GM19023 (cell line): ENCODE results near the gene BUD23.
A peak's percentile ranks its signal among the peaks of the same experiment; 100 is the strongest.
"Not testable (repeated sequence)": the region's sequence is repeated elsewhere in the genome, so short reads cannot be mapped to it uniquely, and the experiment has no call there.

Experiments used
- ATAC-seq: cut with Tn5 transposase; IDR thresholded peaks from one replicate; pipeline ENCODE4 v1.9.1; 2021; ENCODE audit warnings: mild to moderate bottlenecking, moderate library complexity; ENCODE audit not compliant: unreplicated experiment

The BUD23 gene

DNA sequence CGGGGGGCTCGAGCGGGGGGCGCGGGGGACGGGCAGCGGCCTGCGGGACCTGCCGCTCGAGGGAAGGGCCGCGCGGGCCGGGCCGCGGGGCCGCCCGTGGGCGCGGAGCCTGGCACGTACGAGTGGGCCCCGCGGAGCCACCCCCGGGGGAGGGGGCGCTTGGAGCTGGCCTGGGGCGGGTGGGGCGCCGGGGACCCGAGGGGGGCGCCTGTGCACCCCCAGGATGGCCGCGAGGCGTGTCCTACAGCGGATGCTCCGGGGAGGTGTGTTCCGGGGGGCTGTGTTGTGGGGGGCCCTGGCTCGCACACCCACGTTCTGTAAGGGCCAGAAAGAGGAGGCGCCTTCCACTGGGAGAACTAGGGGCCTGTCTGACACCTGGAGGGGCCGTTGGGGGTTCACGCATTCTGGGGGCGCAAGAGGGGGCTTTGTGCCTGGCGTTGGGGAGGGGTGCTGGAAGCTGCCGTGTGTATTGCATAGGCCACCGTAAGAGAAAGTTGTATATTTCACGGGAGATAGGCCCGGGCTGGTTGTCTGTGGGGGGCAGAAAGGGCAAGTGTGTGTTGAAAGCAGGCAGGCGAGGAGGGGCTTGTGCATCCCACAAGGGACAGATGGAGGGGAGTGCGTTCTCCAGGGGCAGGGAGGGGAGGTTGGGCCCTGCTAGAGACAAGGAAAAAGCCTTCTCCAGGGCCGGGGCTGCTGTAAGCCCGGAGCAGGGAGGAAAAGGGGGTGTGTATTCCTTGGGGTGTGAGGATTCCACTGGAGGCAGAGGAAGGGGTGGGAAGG, 15.1 kb upstream of the BUD23 start:
- peak; percentile 11 for ATAC-seq

DNA sequence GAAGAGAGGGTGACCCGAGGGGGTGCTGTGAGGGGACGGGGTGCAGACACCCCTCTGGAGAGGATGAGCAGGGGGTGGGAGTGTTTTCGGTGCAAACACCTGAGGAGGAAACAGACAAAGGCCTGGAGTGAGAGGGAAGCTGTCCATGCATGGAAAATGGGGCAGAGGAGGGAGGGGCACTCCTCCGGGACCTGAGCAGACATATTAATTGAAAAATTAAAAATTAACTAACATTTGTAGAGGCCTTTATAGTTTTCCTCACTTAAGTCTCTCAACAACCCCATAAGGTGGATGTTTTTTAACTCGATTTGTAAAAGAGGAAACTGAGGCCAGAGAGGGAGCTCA, 14.5 kb upstream of the BUD23 start:
- no peak for ATAC-seq

DNA sequence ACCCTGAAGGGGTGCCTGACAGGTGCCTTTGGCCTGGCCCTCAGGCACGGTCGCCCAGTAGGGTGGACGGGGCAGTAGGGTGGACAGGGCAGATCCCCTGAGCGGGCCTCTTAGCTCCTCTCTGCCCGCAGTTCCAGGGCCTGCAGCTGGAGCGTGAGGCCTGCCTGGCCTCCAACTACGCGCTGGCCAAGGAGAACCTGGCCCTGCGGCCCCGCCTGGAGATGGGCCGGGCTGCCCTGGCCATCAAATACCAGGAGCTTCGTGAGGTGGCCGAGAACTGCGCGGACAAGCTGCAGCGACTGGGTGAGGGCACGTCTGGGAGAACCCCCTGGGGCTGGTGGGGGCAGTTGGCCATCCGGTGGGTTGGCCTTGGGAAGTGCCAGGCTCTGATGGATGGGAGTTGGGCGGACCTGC, 14.1 kb upstream of the BUD23 start:
- no peak for ATAC-seq

DNA sequence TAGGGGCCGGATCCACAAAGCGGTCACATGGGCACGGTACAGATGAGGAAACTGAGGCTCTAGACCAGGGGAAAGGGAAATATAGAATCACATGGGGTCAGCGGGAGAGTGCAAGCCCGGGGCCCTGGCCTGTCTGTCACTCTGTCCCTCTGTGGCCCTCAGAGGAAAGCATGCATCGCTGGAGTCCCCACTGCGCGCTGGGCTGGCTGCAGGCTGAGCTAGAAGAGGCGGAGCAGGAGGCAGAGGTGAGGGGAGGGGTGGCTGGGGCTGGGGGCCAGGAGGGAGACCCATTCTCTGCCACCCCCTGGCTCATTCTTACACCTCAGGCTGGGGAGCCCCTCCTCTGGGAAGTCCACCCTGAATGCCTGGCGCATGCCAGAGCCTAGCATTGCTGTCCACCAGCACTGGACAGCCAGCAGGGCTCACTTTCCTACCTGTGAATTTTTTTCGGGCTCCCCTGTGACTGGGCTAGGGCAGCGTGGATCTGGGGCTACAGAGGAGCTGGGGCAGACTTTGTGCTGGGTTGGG, 13.5 kb upstream of the BUD23 start:
- no peak for ATAC-seq

DNA sequence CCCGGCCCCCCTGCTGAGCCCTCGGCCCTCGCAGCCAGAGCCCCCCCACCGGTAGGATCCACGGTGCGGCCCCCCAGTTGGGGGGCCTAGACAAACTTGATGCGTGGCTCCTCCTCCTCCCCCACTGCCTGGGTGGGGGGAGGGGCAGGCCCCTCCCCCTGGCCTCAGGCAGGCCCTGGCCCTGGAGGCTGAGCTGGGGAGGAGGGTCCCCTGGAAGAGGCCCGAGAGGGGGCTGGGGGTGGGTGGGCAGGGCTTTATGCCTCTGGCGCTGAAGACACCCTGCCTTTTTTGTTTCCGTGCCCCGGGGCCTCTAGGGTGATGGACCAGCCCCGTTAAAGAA, 12.1 kb upstream of the BUD23 start:
- ATAC-seq, result no peak

DNA sequence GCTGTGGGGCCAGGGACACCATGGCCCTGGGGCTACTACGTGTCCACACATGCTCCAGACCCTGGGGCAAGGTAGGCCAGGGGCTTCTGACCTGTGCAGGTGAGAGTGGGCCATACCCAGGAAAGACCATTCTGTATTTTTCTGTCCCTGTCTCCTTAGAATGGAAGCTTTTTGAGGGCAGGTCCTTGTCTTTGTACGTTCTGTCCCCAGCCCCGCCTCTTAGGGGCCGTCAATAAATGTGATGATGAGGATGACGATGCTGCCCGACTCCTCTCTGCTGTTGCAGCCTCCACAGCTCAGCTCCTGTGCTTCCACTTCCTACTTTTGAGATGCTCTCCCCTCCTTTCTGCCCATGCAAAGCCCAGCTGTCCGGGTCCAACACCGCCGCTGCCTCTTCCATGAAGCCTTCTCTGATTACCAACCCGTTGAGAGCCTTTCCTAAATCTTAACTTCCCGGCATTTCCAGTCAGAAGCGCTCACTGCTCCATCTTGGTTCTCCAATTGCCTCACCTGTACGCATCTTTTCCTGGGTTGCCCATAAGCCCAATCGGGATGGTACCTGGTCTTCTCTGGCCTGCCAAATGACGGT, 11.4 kb upstream of the BUD23 start:
- no peak for ATAC-seq

DNA sequence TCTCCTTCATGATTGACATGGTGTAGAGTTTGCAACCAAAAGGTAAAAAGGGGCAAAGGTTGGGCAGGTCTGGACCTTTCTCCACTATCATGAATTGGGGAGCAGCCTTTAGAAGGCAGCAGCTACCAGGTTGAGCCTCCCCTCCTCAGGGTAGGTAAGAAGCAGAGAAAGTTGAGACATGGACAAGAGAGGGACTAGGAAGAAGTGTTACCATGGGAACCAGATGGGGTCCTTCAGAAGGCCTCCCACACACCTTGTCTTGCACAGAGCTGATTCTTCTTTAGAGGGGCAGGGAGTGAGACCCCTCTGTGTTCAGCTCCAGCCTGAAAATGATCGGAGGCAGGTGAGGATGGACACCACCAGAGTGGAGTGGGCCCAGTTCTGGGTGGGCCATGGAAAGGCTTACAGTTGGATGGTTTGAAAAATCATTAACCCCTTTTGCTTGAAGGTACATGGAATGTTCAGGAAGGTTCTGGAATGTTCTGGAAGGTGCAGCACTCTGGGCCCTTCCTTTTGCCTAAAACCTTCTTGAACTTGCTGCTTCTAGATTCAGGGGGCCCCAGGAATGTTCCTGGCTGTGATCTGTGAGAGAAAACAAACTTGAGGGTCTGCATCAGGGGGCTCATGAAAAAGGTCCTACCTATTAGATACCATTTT, 8.8 kb upstream of the BUD23 start:
- ATAC-seq, result no peak

DNA sequence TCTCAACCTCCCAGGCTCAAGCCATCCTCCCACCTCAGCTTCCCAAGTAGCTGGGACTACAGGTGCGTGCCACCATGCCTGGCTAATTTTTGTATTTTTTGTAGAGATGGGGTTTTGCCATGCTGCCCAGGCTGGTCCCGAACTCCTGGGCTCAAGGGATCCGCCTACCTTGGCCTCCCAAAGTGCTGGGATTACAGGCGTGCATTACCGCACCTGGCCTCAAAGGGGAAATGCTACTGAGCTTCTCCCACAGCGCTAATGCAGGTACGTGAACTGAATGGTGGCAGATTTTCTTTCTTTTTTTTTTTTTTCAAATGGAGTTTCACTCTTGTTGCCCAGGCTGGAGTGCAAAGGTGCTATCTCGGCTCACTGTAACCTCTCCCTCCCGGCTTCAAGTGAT, 7.3 kb upstream of the BUD23 start:
- not testable (repeated sequence) for ATAC-seq

DNA sequence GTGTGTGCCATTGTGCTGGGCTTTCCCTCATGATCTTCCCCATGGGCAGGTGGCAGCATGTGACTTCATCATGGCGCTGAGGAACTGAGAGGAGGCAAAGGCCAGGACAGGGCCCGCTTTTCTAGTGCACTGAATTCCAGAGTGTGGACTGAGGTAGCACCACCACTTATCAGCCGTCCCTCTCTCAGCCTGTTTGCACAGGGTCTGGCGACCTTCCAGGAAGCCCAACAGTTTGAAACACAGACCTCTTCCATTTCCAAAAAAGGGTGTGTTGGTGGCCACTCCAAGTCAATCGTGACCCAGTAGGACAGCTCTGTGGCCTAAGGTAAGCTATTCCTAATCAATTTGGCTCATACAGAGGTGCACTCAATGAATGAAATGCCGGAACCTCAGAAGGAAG, 4.5 kb upstream of the BUD23 start:
- no peak for ATAC-seq

DNA sequence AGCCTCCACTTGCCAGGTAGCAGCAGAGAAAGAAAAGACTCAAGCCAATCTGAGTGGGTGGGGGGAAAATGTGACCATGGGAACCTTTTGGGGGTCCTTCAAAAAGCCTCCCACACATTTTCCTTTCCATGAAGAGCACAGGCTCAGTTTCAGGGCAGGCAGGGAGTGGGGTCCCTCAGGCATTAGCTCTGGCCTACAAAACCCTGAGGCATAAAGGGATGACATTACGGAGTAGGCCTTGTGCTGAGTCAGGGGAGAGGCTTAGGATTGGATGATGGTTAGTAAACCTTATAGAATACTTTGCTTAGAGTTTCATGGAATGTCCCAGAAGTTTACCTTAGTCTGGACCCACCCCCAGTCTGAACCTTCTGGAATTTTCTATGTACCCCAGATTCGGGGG, 3.7 kb upstream of the BUD23 start:
- no peak for ATAC-seq

DNA sequence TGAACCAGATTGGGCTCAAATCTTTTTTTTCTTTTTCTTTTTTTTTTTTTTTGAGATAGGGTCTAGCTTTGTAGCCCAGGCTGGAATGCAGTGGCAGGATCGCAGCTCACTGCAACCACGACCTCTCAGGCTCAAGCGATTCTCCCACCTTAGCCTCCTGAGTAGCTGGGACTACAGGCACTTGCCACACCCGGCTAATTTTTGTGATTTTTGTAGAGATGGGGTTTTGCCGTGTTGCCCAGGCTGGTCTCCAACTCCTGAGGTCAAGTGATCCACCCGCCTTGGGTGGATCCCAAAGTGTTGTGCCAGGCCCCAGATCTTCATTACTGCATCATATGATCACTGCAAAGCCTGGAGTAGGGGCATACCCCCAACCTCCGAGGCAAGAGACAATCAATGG, 2.9 kb upstream of the BUD23 start:
- ATAC-seq, result no peak

DNA sequence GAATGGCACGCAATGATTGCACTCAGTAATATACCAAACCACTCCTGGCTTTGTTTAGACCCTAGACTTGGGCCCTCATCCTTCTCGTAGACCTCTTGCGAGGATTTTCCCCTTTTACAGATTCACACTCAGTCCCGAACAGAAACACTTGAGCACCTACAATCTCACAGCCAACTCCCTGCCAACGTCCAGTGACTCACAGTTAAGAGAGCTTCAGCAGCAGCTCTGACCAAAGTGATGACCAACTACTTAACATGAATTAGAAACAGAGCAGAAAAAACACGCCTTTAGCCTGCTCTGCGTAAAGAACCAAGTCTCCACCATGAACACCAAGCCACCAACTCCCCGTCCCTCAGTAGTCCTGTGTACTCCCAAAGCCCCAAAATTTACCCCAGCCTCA, 2.4 kb upstream of the BUD23 start:
- no peak for ATAC-seq

DNA sequence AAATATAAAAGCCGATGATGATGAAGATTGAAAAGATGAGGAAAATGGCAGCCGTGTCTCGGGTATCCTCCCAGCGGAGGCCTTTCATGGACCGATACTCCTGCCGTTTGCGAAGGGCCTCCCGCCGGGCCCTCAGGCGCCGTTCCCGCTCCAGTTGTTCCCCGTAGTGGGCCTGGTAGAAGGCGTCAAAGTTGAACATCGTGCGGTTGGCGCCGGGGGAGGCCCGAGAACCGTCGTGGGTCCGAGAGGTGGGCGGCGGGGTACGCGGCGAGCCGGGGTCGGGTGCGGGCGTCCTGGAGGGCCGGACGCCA, 697 bp upstream of the BUD23 start:
- ATAC-seq, result peak; percentile 5

DNA sequence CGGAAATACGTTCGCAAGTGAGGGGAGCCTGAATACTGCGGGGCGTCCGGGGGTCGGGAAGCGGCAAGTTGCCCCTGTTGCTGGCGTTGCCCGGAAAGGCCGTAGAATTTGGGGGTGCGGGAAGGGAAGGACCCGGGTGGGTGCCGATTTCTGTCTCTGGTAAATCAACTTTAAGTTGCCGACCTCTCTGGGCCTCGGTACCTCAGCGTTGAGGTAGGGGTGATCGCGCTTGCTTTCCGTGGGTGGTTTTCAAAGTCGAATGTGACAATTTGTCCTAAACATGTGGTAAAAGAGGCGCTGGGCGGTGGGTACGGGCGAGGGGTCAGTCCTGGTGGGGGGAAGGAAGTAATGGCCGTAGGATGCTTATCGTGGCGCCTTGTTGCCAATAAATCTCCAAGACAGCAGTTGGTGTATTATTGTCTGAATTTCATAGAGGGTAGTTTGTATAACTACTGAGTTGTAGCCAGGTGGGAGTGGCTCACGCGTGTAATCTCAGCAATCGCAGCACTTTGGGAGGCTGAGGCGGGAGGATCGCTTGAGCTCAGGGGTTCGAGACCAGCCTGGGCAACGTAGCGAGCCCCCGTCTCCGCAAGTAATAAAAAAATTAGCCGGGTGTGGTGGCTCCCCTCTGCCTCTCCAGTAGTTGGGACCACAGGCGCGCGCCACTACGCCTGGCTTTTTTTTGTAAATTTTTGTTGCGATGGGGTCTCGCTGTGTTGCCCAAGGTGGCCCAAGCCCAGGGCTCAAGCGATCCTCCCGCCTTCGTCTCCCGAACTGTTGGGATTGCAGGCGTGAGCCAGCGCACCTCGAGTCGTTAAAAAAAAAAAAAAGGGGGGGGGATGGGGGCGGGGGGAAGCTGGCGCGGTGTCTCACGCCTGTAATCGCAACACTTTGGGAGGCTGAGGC, 644 bp downstream of the BUD23 start:
- peak; percentile 9 for ATAC-seq

DNA sequence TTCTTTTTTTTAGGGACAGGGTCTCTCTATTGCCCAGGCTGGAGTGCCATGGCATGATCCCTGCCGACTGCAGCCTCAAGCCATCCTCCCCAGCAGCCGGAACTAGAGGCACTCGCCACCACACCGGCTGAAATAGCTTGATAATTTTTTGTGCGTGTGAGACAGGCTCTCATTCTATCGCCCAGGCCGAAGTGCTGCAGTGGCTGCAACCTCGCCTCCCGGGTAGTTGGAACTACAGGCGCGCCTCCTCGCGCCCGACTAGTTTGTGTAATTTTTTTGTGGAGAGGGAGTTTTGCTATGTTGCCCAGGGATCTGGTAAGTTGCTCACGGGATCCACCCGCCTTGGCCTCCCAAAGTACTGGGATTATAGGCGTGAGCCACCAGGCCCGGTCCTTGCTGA, 1.9 kb downstream of the BUD23 start:
- no peak for ATAC-seq

DNA sequence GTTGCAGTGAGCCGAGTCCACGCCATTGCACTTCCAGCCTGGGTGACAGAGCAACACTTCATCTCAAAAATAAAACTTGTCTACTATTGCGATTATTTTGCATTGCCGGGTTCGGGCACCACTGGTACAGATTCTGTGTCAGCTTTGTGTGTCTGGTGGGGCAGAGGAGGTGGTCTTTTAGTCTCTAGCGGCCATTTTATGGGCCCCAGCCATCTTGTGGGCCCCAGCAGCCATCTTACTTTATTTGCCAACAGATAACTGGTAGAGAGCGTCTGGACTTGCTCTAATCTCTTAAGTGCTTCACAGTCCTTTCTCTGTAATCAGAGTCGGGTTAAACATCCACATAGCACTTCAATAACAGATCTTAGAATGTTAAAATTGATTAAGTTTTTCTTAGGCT, 4.9 kb downstream of the BUD23 start:
- ATAC-seq, result no peak

DNA sequence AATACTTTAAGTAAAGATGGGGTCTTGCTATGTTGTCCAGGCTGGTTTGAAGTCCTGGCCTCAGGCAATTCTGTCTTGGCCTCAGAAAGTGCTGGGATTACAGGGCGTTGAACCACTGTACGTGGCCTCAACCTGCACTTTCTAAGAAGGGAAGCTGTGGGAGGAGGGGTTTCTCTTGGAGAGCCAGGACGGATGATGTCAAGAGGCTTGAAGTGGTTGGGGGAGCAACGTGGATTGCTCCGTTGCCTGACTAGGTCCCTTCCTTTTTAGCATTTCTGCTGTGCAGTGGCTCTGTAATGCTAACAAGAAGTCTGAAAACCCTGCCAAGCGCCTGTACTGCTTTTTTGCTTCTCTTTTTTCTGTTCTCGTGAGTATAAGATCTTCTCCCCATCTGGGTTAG, 7.2 kb downstream of the BUD23 start:
- no peak for ATAC-seq

DNA sequence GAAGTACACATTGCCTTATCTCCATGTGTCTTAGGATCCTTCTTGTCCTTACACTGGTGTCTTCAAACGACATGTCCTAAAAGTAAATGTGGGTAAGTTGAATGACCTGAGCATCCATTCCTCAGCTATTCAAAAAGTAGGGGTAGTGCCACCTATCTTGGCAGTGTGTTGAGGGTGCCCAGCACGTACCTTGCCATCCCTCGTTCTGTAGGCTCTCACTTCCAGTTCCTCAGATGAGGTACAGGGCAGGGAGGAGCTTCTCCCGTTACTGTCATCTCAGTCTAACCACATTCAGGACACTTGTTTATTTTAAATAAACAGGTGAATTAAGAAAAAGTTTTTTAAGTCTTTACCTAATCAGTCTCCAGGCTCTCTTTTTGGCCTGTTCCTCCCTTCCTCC, 13.0 kb downstream of the BUD23 start:
- ATAC-seq, result no peak

DNA sequence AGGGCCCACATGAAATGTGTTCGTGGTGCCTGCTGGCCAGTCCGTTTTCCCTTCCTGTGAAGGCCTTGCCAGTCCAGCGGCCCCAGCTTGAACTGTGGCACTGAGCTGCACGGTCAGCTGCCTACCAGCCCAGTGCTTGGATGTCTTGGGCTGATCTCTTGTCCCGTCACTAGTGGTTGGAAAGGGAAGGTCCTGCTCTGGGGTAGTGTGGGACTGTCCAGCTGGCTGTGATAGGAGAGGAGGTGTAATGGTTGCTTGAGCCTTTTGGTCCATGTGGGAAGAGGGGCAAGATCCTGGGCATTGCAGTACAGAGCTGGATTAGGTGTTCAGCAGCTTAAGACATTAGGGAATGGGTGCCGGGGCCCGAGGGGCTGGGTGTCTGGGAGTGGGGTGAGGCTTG, 15.0 kb downstream of the BUD23 start:
- no peak for ATAC-seq

DNA sequence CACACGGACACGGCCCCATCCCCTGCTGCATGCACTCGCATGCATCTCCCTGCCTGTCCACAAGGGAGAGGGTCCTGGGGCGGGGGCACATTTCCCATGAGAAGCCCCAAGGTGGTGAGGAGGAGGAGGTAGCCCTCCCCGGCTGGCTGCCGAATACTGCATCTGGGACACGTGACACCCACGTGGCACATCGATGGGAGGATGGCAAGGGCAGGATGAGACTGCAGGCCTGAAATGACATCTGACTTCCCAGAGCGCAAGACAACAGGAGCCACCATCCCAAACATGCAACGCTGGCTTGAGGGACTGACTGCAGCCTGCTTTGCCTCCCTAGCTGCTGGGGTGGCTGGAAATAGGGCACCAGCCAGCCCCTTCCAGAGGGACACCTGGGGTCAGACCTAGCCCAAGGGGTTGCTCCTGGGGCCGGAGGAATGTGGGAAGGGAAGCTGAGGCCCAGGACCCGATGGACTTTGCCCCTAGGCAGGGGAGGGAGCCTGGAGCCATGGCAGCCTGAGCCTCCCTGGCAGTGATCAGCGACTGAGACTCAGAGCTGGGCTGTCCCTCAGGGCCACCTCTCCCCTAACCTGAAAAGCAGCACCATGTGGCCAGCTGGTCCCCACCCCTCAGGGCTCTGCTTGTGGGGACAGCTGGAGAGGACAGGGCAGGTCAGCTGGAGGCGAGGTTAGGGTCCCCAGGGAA, 16.1 kb downstream of the BUD23 start:
- ATAC-seq, result no peak

DNA sequence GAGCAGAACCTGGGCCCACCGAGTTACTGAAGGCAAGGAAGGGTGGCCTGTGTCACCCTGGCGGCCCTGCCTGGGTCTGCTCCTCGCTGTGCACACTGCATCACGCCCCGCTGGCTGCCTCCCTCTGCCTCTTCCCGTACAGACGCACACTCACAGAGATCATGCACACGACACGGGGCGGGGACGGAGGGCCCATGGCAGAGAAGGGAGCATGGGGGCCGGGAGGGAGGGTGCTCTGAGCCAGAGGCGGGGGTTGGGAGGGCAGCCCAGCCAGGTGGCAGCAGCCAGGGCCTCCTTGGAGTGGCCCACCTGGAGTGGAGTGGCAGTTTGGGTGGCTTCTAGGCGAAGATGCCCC, 16.6 kb downstream of the BUD23 start:
- no peak for ATAC-seq
